ENCODE measurements around the gene CLCN4. TPM values are rescaled to one million over a fixed set of nuclear protein-coding genes. Genes with fewer than 3 reads are reported as not detected.

CLCN4 gene
- total RNA-seq, 4 donors from 2014 or later, result 0.54 to 5.0 (median 2.6) TPM

GRCh38 chrX:10217198-10217597 is 60.4 kb downstream of the CLCN4 start:
- intact Hi-C loops (cut with DNase I; ENCODE audit: low total_unique reads), result no loop called here
- no peak overlapping the region for H3K4me3 ChIP-seq (ENCODE audit: low read depth, poor library complexity, severe bottlenecking)
- DNase-seq (ENCODE audit: low spot score in 2 of 2), result no peak
- WGBS, 2 donors, result 84 to 90% methylated on average over 1 of the region's 1 CpG
- TF ChIP-seq CTCF (IDR thresholded peaks at IDR 0.05), result no peak
- TF ChIP-seq POLR2A (IDR thresholded peaks at IDR 0.05), result no peak

GRCh38 chrX:10221651-10222050 is 64.9 kb downstream of the CLCN4 start:
- no peak overlapping the region for H3K4me3 ChIP-seq (ENCODE audit: low read depth, poor library complexity, severe bottlenecking)
- 87 to 93% methylated on average over 6 of the region's 6 CpGs for WGBS, 2 donors
- no peak for TF ChIP-seq CTCF (IDR thresholded peaks at IDR 0.05)
- TF ChIP-seq POLR2A (IDR thresholded peaks at IDR 0.05), result no peak
- DNase-seq (ENCODE audit: low spot score in 2 of 2), result no peak
- intact Hi-C loops (cut with DNase I; ENCODE audit: low total_unique reads), result no loop called here

GRCh38 chrX:10223276-10223675 is 66.5 kb downstream of the CLCN4 start:
- H3K4me3 ChIP-seq (ENCODE audit: low read depth, poor library complexity, severe bottlenecking), result no peak overlapping the region
- no peak for DNase-seq (ENCODE audit: low spot score in 2 of 2)
- TF ChIP-seq POLR2A (IDR thresholded peaks at IDR 0.05), result no peak
- TF ChIP-seq CTCF (IDR thresholded peaks at IDR 0.05), result no peak
- WGBS, 2 donors, result 64 to 67% methylated on average over 11 to 12 of the region's 12 CpGs
- intact Hi-C loops (cut with DNase I; ENCODE audit: low total_unique reads), result no loop called here

- no peak overlapping the region for H3K4me3 ChIP-seq (ENCODE audit: low read depth, poor library complexity, severe bottlenecking)
- intact Hi-C loops (cut with DNase I; ENCODE audit: low total_unique reads), result no loop called here
- WGBS, 2 donors, result 78 to 84% methylated on average over 8 of the region's 8 CpGs
- TF ChIP-seq CTCF (IDR thresholded peaks at IDR 0.05) (no peak), POLR2A (IDR thresholded peaks at IDR 0.05) (no peak)
- no peak for DNase-seq (ENCODE audit: low spot score in 2 of 2)
These were observed 67.0 kb downstream of the CLCN4 start for GRCh38 chrX:10223781-10224180.

- WGBS, 2 donors, result 72 to 83% methylated on average over 4 of the region's 4 CpGs
- intact Hi-C loops (cut with DNase I; ENCODE audit: low total_unique reads), result no loop called here
- TF ChIP-seq CTCF (IDR thresholded peaks at IDR 0.05) (no peak), POLR2A (IDR thresholded peaks at IDR 0.05) (no peak)
- DNase-seq (ENCODE audit: low spot score in 2 of 2), result no peak
- H3K4me3 ChIP-seq (ENCODE audit: low read depth, poor library complexity, severe bottlenecking), result no peak overlapping the region
These were observed 73.4 kb downstream of the CLCN4 start for GRCh38 chrX:10230222-10230621.

GRCh38 chrX:10231461-10231860 is 74.7 kb downstream of the CLCN4 start:
- TF ChIP-seq CTCF (IDR thresholded peaks at IDR 0.05) (no peak), POLR2A (IDR thresholded peaks at IDR 0.05) (no peak)
- 45 to 47% methylated on average over 4 of the region's 4 CpGs for WGBS, 2 donors
- intact Hi-C loops (cut with DNase I; ENCODE audit: low total_unique reads), result no loop called here
- no peak overlapping the region for H3K4me3 ChIP-seq (ENCODE audit: low read depth, poor library complexity, severe bottlenecking)
- no peak for DNase-seq (ENCODE audit: low spot score in 2 of 2)

Measured in lower leg skin (tissue), 4 donors.